OCI-LY7 (cell line): ENCODE measurements around the gene TBC1D4.

Source experiments
- EZH2phosphoT487 ChIP-seq: fragments of 200-600 bp; sonication (generic); IDR thresholded peaks from 2 replicates; pipeline ENCODE4 v1.6.1; 2018; ENCODE audit warnings: low read depth, borderline replicate concordance, mild to moderate bottlenecking, mixed run types, antibody characterized with exemption, low read length, moderate library complexity, mixed read lengths
- TF ChIP-seq, protein P1 (sequence below): fragments of 200-600 bp; sonication (generic); conservative IDR thresholded peaks from 2 replicates; pipeline ENCODE4 v1.5.1; 2014; ENCODE audit warnings: mild to moderate bottlenecking, antibody characterized with exemption, low read length, moderate library complexity, mixed read lengths

DNA sequence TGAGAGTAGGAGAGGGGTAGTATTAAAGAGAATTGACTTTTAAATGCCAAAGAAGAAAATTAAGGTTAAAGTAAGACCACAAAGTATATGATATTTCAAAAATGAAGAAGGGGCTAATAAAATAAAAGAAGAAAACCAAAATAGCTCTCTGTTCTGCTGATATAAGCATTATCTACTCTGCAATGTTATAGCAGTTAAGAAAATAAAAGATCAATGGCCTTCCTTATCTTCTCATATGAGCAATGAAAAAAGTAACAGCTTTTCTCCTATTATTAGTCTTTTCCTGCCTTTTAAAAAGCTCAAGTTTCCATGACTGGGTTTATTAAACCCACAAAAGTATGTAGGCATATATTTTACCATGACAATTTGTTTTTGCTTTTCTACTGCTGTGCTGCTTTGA, 126.4 kb downstream of the TBC1D4 start:
- TF ChIP-seq, protein P1, sequence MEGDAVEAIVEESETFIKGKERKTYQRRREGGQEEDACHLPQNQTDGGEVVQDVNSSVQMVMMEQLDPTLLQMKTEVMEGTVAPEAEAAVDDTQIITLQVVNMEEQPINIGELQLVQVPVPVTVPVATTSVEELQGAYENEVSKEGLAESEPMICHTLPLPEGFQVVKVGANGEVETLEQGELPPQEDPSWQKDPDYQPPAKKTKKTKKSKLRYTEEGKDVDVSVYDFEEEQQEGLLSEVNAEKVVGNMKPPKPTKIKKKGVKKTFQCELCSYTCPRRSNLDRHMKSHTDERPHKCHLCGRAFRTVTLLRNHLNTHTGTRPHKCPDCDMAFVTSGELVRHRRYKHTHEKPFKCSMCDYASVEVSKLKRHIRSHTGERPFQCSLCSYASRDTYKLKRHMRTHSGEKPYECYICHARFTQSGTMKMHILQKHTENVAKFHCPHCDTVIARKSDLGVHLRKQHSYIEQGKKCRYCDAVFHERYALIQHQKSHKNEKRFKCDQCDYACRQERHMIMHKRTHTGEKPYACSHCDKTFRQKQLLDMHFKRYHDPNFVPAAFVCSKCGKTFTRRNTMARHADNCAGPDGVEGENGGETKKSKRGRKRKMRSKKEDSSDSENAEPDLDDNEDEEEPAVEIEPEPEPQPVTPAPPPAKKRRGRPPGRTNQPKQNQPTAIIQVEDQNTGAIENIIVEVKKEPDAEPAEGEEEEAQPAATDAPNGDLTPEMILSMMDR, result no peak
- TF ChIP-seq EZH2phosphoT487, result no peak
